Esophagus muscularis mucosa (tissue), 4 donors: Measurements from ENCODE around the gene FAAH.

Experiments used
- CTCF ChIP-seq, 3 experiments: fragments of 200-600 bp in 2 of 3; fragments of 450-650 bp in 1 of 3; sonication (generic) in 2 of 3; IDR thresholded peaks; one replicate each; pipeline ENCODE4 v1.5.1; 2017 to 2019; ENCODE audit warnings: antibody characterized with exemption in 3 of 3, mild to moderate bottlenecking in 2 of 3, moderate library complexity in 1 of 3
- EP300 ChIP-seq: sonication (generic); formaldehyde crosslinking; IDR thresholded peaks from one replicate; pipeline ENCODE4 v1.6.1; 2017; ENCODE audit warnings: antibody characterized with exemption
- POLR2AphosphoS5 ChIP-seq, 2 donors: sonication (generic); formaldehyde crosslinking; IDR thresholded peaks; one replicate each; pipeline ENCODE4 v1.6.1; 2017; ENCODE audit warnings: antibody characterized with exemption in 2 of 2

- TF ChIP-seq CTCF (IDR thresholded peaks at IDR 0.05) (no peak), POLR2AphosphoS5 (IDR thresholded peaks at IDR 0.05) (no peak), EP300 (no peak)
Measured at GRCh38 chr1:46424730-46425129, 30.6 kb downstream of the FAAH start.
